HepG2 (cell line): ENCODE data around the gene LRRC10B. TPM values are rescaled to one million over a fixed set of nuclear protein-coding genes. Genes with fewer than 3 reads are reported as not detected.

Experiments used
- AGO1 ChIP-seq: fragments of 200-400 bp; formaldehyde crosslinking; IDR thresholded peaks from 2 replicates; pipeline ENCODE4 v1.6.1; 2017; ENCODE audit warnings: mild to moderate bottlenecking, low read depth, low read length, moderate library complexity; ENCODE audit not compliant: poor library complexity, severe bottlenecking
- AHR ChIP-seq: IDR thresholded peaks from 2 replicates; pipeline ENCODE4 v1.6.1; 2018; ENCODE audit warnings: missing genetic modification reagents, missing compliant biosample characterization
- EHMT2 ChIP-seq: fragments of 200-600 bp; sonication (generic); IDR thresholded peaks from 2 replicates; pipeline ENCODE4 v1.7.0; 2017; ENCODE audit warnings: antibody characterized with exemption, low read depth, low read length, borderline replicate concordance
- MED13 ChIP-seq: sonication (generic); formaldehyde crosslinking; IDR thresholded peaks from 2 replicates; pipeline ENCODE4 v1.5.0; 2020; ENCODE audit warnings: missing genetic modification reagents
- MEIS2 ChIP-seq: sonication (generic); formaldehyde crosslinking; IDR thresholded peaks from 2 replicates; pipeline ENCODE4 v1.9.0; 2021; ENCODE audit warnings: mild to moderate bottlenecking, missing genetic modification reagents
- PHF8 ChIP-seq: sonication (generic); formaldehyde crosslinking; IDR thresholded peaks from 2 replicates; pipeline ENCODE4 v1.5.0; 2020; ENCODE audit warnings: missing genetic modification reagents
- RFX1 ChIP-seq: fragments of 450-650 bp; IDR thresholded peaks from 2 replicates; pipeline ENCODE4 v1.6.1; 2017
- SALL2 ChIP-seq: sonication (generic); formaldehyde crosslinking; IDR thresholded peaks from 2 replicates; pipeline ENCODE4 v1.8.1; 2023; ENCODE audit warnings: mild to moderate bottlenecking, missing genetic modification reagents, inconsistent platforms
- SIX4 ChIP-seq: sonication (generic); formaldehyde crosslinking; IDR thresholded peaks from 2 replicates; pipeline ENCODE4 v1.4.0; 2020; ENCODE audit warnings: missing genetic modification reagents
- SP2 ChIP-seq: sonication (generic); formaldehyde crosslinking; IDR thresholded peaks from 2 replicates; pipeline ENCODE4 v1.5.1; 2020; ENCODE audit warnings: mild to moderate bottlenecking, missing genetic modification reagents
- ZNF160 ChIP-seq: sonication (generic); formaldehyde crosslinking; IDR thresholded peaks from 2 replicates; pipeline ENCODE4 v1.8.0; 2022; ENCODE audit warnings: mild to moderate bottlenecking, inconsistent platforms, missing genetic modification reagents
- ZNF264 ChIP-seq: sonication (generic); formaldehyde crosslinking; IDR thresholded peaks from 2 replicates; pipeline ENCODE4 v1.4.0; 2020; ENCODE audit warnings: missing genetic modification reagents
- ZNF772 ChIP-seq: sonication (generic); formaldehyde crosslinking; IDR thresholded peaks from 2 replicates; pipeline ENCODE4 v1.5.0; 2020; ENCODE audit warnings: mild to moderate bottlenecking, missing genetic modification reagents
- polyA plus RNA-seq, 8 experiments: library from polyadenylated mRNA; depleted of rRNA in 3 of 8; stranded (reverse) in 7 of 8; unstranded in 1 of 8; fragments of >200 nt; fragmentation: Illumina TruSeq in 4 of 8; extraction: Trizol in 4 of 8; gene quantifications; 2 replicates each; pipeline versions ENCODE4 v1.2.1 to v1.2.3, GENCODE V29; 2011 to 2016; ENCODE audit warnings: low read depth in 4 of 8, missing spikeins in 1 of 8, mixed read lengths in 1 of 8; ENCODE audit not compliant: insufficient read depth in 1 of 8
- total RNA-seq, 5 experiments: library from RNA; depleted of rRNA; stranded (reverse); fragments of >200 nt; fragmentation: Illumina TruSeq; extraction: Trizol; gene quantifications; 2 replicates each; pipeline ENCODE4 v1.2.3, GENCODE V29; 2016; ENCODE audit warnings: low read depth in 1 of 5
- TF ChIP-seq, protein P1 (sequence below): sonication (generic); formaldehyde crosslinking; IDR thresholded peaks from 2 replicates; pipeline ENCODE4 v1.5.0; 2020; ENCODE audit warnings: mild to moderate bottlenecking, missing genetic modification reagents, moderate library complexity
- TF ChIP-seq, protein P2 (sequence below): sonication (generic); formaldehyde crosslinking; IDR thresholded peaks from 2 replicates; pipeline ENCODE4 v1.4.0; 2020; ENCODE audit warnings: missing genetic modification reagents
- TF ChIP-seq, protein P3 (sequence below): sonication (generic); formaldehyde crosslinking; IDR thresholded peaks from 2 replicates; pipeline ENCODE4 v1.4.0; 2020; ENCODE audit warnings: mild to moderate bottlenecking, missing genetic modification reagents
- TF ChIP-seq, protein P4 (sequence below): sonication (generic); formaldehyde crosslinking; IDR thresholded peaks from 2 replicates; pipeline ENCODE4 v1.5.1; 2020; ENCODE audit warnings: mild to moderate bottlenecking, missing genetic modification reagents, moderate library complexity

The LRRC10B gene
- total and polyA plus RNA-seq, 2 of the 13 experiments (the other 11 are each of a cell fraction or from before 2014, with no cell fraction given) = not detected

GRCh38 chr11:61507962-61508861, at the start of gene LRRC10B (continued):
- TF ChIP-seq SALL2 (CRISPR knock-in tag) (0 out of 2 replicates have a peak, but pooled peaks have one; percentile 15), EHMT2 (no peak), SIX4 (CRISPR knock-in tag) (no peak), AHR (CRISPR knock-in tag) (no peak), PHF8 (no peak), MED13 (no peak), ZNF772 (CRISPR knock-in tag) (no peak), MEIS2 (CRISPR knock-in tag) (no peak), ZNF264 (CRISPR knock-in tag) (no peak), AGO1 (no peak), ZNF160 (CRISPR knock-in tag) (no peak), SP2 (no peak), RFX1 (peak; percentile 31; the same call in 1 of the 2 replicates)
- TF ChIP-seq, protein P1, sequence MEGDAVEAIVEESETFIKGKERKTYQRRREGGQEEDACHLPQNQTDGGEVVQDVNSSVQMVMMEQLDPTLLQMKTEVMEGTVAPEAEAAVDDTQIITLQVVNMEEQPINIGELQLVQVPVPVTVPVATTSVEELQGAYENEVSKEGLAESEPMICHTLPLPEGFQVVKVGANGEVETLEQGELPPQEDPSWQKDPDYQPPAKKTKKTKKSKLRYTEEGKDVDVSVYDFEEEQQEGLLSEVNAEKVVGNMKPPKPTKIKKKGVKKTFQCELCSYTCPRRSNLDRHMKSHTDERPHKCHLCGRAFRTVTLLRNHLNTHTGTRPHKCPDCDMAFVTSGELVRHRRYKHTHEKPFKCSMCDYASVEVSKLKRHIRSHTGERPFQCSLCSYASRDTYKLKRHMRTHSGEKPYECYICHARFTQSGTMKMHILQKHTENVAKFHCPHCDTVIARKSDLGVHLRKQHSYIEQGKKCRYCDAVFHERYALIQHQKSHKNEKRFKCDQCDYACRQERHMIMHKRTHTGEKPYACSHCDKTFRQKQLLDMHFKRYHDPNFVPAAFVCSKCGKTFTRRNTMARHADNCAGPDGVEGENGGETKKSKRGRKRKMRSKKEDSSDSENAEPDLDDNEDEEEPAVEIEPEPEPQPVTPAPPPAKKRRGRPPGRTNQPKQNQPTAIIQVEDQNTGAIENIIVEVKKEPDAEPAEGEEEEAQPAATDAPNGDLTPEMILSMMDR (CRISPR knock-in tag) = peak; percentile 14; the same call in 1 of the 2 replicates
- TF ChIP-seq, protein P2, sequence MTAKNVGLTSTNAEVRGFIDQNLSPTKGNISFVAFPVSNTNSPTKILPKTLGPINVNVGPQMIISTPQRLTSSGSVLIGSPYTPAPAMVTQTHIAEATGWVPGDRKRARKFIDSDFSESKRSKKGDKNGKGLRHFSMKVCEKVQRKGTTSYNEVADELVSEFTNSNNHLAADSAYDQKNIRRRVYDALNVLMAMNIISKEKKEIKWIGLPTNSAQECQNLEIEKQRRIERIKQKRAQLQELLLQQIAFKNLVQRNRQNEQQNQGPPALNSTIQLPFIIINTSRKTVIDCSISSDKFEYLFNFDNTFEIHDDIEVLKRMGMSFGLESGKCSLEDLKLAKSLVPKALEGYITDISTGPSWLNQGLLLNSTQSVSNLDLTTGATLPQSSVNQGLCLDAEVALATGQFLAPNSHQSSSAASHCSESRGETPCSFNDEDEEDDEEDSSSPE (CRISPR knock-in tag) = no peak
- TF ChIP-seq, protein P3, sequence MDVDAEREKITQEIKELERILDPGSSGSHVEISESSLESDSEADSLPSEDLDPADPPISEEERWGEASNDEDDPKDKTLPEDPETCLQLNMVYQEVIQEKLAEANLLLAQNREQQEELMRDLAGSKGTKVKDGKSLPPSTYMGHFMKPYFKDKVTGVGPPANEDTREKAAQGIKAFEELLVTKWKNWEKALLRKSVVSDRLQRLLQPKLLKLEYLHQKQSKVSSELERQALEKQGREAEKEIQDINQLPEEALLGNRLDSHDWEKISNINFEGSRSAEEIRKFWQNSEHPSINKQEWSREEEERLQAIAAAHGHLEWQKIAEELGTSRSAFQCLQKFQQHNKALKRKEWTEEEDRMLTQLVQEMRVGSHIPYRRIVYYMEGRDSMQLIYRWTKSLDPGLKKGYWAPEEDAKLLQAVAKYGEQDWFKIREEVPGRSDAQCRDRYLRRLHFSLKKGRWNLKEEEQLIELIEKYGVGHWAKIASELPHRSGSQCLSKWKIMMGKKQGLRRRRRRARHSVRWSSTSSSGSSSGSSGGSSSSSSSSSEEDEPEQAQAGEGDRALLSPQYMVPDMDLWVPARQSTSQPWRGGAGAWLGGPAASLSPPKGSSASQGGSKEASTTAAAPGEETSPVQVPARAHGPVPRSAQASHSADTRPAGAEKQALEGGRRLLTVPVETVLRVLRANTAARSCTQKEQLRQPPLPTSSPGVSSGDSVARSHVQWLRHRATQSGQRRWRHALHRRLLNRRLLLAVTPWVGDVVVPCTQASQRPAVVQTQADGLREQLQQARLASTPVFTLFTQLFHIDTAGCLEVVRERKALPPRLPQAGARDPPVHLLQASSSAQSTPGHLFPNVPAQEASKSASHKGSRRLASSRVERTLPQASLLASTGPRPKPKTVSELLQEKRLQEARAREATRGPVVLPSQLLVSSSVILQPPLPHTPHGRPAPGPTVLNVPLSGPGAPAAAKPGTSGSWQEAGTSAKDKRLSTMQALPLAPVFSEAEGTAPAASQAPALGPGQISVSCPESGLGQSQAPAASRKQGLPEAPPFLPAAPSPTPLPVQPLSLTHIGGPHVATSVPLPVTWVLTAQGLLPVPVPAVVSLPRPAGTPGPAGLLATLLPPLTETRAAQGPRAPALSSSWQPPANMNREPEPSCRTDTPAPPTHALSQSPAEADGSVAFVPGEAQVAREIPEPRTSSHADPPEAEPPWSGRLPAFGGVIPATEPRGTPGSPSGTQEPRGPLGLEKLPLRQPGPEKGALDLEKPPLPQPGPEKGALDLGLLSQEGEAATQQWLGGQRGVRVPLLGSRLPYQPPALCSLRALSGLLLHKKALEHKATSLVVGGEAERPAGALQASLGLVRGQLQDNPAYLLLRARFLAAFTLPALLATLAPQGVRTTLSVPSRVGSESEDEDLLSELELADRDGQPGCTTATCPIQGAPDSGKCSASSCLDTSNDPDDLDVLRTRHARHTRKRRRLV = no peak
- TF ChIP-seq, protein P4, sequence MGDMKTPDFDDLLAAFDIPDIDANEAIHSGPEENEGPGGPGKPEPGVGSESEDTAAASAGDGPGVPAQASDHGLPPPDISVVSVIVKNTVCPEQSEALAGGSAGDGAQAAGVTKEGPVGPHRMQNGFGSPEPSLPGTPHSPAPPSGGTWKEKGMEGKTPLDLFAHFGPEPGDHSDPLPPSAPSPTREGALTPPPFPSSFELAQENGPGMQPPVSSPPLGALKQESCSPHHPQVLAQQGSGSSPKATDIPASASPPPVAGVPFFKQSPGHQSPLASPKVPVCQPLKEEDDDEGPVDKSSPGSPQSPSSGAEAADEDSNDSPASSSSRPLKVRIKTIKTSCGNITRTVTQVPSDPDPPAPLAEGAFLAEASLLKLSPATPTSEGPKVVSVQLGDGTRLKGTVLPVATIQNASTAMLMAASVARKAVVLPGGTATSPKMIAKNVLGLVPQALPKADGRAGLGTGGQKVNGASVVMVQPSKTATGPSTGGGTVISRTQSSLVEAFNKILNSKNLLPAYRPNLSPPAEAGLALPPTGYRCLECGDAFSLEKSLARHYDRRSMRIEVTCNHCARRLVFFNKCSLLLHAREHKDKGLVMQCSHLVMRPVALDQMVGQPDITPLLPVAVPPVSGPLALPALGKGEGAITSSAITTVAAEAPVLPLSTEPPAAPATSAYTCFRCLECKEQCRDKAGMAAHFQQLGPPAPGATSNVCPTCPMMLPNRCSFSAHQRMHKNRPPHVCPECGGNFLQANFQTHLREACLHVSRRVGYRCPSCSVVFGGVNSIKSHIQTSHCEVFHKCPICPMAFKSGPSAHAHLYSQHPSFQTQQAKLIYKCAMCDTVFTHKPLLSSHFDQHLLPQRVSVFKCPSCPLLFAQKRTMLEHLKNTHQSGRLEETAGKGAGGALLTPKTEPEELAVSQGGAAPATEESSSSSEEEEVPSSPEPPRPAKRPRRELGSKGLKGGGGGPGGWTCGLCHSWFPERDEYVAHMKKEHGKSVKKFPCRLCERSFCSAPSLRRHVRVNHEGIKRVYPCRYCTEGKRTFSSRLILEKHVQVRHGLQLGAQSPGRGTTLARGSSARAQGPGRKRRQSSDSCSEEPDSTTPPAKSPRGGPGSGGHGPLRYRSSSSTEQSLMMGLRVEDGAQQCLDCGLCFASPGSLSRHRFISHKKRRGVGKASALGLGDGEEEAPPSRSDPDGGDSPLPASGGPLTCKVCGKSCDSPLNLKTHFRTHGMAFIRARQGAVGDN (CRISPR knock-in tag) = no peak; the same call in none of the 2 replicates
